ENCODE data around the gene SYNGR2.

SYNGR2 gene

DNA sequence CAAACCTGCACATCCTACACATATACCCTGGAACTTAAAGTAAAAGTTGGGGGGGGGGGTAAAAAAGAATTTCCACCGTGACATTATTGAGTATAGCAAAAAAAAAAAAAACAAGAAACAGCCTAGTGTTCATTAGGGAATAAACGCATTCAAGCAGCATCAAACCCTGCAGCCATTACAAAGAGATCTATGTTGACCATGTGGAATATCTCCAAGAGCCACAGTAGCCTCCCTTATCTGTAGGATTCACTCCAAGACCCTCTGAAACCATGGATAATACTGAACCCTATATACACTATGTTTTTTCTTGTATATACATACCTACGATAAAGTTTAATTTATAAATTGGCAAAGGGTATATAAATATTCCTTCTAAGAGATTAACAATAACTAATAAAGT, 40.1 kb downstream of the SYNGR2 start:
- TF ChIP-seq, protein P1, sequence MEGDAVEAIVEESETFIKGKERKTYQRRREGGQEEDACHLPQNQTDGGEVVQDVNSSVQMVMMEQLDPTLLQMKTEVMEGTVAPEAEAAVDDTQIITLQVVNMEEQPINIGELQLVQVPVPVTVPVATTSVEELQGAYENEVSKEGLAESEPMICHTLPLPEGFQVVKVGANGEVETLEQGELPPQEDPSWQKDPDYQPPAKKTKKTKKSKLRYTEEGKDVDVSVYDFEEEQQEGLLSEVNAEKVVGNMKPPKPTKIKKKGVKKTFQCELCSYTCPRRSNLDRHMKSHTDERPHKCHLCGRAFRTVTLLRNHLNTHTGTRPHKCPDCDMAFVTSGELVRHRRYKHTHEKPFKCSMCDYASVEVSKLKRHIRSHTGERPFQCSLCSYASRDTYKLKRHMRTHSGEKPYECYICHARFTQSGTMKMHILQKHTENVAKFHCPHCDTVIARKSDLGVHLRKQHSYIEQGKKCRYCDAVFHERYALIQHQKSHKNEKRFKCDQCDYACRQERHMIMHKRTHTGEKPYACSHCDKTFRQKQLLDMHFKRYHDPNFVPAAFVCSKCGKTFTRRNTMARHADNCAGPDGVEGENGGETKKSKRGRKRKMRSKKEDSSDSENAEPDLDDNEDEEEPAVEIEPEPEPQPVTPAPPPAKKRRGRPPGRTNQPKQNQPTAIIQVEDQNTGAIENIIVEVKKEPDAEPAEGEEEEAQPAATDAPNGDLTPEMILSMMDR (IDR thresholded peaks at IDR 0.05; ENCODE audit: extremely low read depth, missing control alignments): no peak
- DNase-seq (ENCODE audit: low spot score): no peak

DNA sequence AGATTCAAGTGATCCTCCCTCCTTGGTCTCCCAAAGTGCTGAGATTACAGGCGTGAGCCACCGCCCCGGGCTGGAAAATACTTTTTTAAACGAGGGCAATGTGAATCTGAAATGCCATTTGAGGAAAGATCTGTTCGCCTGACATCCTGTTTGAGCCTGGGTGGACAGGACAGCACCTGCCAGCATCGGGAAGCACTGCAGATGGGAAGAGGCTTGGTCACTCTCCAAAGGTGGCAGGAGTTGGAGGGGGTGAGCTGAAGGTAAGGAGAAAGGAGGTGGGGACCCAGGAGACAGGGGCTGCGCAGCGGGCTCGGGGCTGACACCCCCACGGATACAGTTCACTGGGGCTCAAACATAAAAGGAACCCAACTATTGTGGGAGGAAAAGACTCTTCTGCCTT, 41.7 kb downstream of the SYNGR2 start:
- TF ChIP-seq, protein P1 (IDR thresholded peaks at IDR 0.05; ENCODE audit: extremely low read depth, missing control alignments): no peak
- no peak for DNase-seq (ENCODE audit: low spot score)

DNA sequence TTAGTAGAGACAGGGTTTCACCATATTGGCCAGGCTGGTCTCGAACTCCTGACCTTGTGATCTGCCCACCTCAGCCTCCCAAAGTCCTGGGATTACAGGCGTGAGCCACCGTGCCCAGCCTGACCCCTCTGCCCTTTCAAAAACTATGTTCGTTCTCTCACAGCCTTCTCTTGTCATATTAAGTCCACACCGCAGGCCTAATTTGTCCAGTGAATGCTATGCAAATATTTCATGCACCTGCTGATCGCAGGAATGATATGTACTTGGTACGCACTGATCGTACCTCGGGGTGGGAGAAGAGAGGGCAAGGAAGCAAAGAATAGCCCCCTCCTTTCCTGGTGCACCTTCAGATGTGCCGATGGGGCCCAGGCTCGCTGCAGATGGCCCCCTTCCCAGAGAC, 42.7 kb downstream of the SYNGR2 start:
- TF ChIP-seq, protein P1 (IDR thresholded peaks at IDR 0.05; ENCODE audit: extremely low read depth, missing control alignments): no peak
- no peak for DNase-seq (ENCODE audit: low spot score)

DNA sequence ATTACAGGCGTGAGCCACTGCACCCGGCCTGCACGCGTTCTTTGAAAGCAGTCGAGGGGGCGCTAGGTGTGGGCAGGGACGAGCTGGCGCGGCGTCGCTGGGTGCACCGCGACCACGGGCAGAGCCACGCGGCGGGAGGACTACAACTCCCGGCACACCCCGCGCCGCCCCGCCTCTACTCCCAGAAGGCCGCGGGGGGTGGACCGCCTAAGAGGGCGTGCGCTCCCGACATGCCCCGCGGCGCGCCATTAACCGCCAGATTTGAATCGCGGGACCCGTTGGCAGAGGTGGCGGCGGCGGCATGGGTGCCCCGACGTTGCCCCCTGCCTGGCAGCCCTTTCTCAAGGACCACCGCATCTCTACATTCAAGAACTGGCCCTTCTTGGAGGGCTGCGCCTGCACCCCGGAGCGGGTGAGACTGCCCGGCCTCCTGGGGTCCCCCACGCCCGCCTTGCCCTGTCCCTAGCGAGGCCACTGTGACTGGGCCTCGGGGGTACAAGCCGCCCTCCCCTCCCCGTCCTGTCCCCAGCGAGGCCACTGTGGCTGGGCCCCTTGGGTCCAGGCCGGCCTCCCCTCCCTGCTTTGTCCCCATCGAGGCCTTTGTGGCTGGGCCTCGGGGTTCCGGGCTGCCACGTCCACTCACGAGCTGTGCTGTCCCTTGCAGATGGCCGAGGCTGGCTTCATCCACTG, 45.8 kb downstream of the SYNGR2 start, which contains the start of gene BIRC5:
TSS of gene BIRC5 (plus strand) at position 238 of the 690 bp plus-strand sequence. CDS start at position 302, 64 bp downstream.
- peak; percentile 98 for DNase-seq (ENCODE audit: low spot score)
- TF ChIP-seq, protein P1 (IDR thresholded peaks at IDR 0.05; ENCODE audit: extremely low read depth, missing control alignments): no peak

DNA sequence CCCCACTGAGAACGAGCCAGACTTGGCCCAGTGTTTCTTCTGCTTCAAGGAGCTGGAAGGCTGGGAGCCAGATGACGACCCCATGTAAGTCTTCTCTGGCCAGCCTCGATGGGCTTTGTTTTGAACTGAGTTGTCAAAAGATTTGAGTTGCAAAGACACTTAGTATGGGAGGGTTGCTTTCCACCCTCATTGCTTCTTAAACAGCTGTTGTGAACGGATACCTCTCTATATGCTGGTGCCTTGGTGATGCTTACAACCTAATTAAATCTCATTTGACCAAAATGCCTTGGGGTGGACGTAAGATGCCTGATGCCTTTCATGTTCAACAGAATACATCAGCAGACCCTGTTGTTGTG, 46.3 kb downstream of the SYNGR2 start:
- no peak for DNase-seq (ENCODE audit: low spot score)
- TF ChIP-seq, protein P1 (IDR thresholded peaks at IDR 0.05; ENCODE audit: extremely low read depth, missing control alignments): no peak

DNA sequence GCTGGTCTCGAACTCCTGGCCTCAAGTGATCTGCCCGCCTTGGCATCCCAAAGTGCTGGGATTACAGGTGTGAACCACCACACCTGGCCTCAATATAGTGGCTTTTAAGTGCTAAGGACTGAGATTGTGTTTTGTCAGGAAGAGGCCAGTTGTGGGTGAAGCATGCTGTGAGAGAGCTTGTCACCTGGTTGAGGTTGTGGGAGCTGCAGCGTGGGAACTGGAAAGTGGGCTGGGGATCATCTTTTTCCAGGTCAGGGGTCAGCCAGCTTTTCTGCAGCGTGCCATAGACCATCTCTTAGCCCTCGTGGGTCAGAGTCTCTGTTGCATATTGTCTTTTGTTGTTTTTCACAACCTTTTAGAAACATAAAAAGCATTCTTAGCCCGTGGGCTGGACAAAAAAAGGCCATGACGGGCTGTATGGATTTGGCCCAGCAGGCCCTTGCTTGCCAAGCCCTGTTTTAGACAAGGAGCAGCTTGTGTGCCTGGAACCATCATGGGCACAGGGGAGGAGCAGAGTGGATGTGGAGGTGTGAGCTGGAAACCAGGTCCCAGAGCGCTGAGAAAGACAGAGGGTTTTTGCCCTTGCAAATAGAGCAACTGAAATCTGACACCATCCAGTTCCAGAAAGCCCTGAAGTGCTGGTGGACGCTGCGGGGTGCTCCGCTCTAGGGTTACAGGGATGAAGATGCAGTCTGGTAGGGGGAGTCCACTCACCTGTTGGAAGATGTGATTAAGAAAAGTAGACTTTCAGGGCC, 51.2 kb downstream of the SYNGR2 start:
- DNase-seq (ENCODE audit: low spot score): no peak
- TF ChIP-seq, protein P1 (IDR thresholded peaks at IDR 0.05; ENCODE audit: extremely low read depth, missing control alignments): no peak

All from GM20000 (cell line).